ENCODE results near the gene RBMX2. TPM values are rescaled to one million over a fixed set of nuclear protein-coding genes. Genes with fewer than 3 reads are reported as not detected.

Gene RBMX2
- total and polyA plus RNA-seq, 8 donors = 6.2 to 28.2 (median 9.6) TPM

DNA sequence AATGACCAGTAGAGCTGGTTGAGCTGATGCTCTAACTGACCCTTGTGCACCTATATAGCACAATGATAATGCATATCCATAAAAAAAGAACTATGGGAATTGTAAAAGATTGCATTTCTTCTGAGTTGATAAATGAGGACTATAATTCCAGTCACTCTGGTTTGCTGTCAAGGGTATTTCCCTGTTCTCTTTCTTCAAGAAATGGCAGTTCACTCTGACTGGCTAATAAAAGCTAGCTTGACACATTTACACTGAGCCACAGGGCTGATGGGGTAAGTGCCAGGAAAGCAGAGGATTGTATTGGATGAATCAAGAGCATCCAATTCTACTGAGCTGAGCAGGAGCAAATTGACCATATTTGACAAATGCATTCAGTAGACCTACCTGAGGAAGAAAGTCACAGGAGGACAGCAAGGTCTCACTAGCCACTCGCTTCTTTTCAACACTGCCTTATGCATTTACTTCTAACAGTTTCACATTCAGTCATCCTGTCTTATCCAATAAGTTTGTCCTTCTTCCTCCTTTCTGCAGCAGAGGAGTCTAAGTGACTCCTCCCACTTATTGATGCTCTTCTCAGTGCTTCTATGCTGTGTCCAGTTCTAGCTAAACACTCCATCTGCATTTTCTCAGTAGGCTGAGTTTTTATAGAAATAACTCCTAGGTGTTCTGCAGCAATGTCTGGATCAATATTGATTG is 43.0 kb downstream of the RBMX2 start:
- intact Hi-C loops (cut with DNase I) = no loop called here

GRCh38 chrX:130446974-130447373 is 45.2 kb downstream of the RBMX2 start:
- H3K36me3 ChIP-seq = no peaks in the 10 kb centered on the region
- WGBS, 2 donors = 34 to 37% methylated on average over 4 of the region's 4 CpGs
- ATAC-seq (no peak), FAIRE-seq (no peak), DNase-seq (no peak)
- intact Hi-C loops (cut with DNase I) = no loop called here
- TF ChIP-seq, protein P1, sequence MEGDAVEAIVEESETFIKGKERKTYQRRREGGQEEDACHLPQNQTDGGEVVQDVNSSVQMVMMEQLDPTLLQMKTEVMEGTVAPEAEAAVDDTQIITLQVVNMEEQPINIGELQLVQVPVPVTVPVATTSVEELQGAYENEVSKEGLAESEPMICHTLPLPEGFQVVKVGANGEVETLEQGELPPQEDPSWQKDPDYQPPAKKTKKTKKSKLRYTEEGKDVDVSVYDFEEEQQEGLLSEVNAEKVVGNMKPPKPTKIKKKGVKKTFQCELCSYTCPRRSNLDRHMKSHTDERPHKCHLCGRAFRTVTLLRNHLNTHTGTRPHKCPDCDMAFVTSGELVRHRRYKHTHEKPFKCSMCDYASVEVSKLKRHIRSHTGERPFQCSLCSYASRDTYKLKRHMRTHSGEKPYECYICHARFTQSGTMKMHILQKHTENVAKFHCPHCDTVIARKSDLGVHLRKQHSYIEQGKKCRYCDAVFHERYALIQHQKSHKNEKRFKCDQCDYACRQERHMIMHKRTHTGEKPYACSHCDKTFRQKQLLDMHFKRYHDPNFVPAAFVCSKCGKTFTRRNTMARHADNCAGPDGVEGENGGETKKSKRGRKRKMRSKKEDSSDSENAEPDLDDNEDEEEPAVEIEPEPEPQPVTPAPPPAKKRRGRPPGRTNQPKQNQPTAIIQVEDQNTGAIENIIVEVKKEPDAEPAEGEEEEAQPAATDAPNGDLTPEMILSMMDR (IDR thresholded peaks at IDR 0.05) = no peak
- no peaks in the 10 kb centered on the region for H3K4me1 ChIP-seq
- no peak overlapping the region for H3K27ac ChIP-seq
- no peaks in the 10 kb centered on the region for H3K9me3 ChIP-seq
- H3K4me3 ChIP-seq = no peak overlapping the region
- no peaks in the 10 kb centered on the region for H3K27me3 ChIP-seq

More for the DNA sequence above, 43.0 kb downstream of the RBMX2 start:
- 82 to 89% methylated on average over 1 of the region's 1 CpG for WGBS, 2 donors
- ATAC-seq (no peak), FAIRE-seq (no peak), DNase-seq (no peak)
- TF ChIP-seq, protein P1 (IDR thresholded peaks at IDR 0.05) = no peak
- no peaks in the 10 kb centered on the region for H3K4me1 ChIP-seq
- no peaks in the 10 kb centered on the region for H3K27me3 ChIP-seq
- no peak overlapping the region for H3K27ac ChIP-seq
- H3K4me3 ChIP-seq = no peak overlapping the region
- no peaks in the 10 kb centered on the region for H3K36me3 ChIP-seq
- no peaks in the 10 kb centered on the region for H3K9me3 ChIP-seq

Other genes starting within 250 kb of the RBMX2 start
- 10 to 100 TPM; 12.1 to 19.7 (median 15.3) TPM for gene AIFM1, start 236.1 kb upstream of the RBMX2 start, total RNA-seq
- 10 to 100 TPM; 12.5 to 19.6 TPM for gene AIFM1, start 236.1 kb upstream of the RBMX2 start, polyA plus RNA-seq
- under 1 TPM in 1 of 6 donors, not detected in 5; 0.17 TPM for gene RAB33A, start 230.0 kb upstream of the RBMX2 start, total RNA-seq
- under 1 TPM; 0.23 to 0.38 TPM for gene RAB33A, start 230.0 kb upstream of the RBMX2 start, polyA plus RNA-seq
- gene ZNF280C, start 133.1 kb upstream of the RBMX2 start, total RNA-seq = 1 to 10 TPM; 1.1 to 2.5 (median 1.6) TPM
- gene ZNF280C, start 133.1 kb upstream of the RBMX2 start, polyA plus RNA-seq = 1 to 10 TPM in 1 of 2 donors, under 1 TPM in 1; 0.61 to 1.1 TPM
- gene SLC25A14, start 62.1 kb upstream of the RBMX2 start, total RNA-seq = 10 to 100 TPM in 1 of 6 donors, 1 to 10 TPM in 5; 4.5 to 11.3 (median 6.6) TPM
- gene SLC25A14, start 62.1 kb upstream of the RBMX2 start, polyA plus RNA-seq = 10 to 100 TPM; 15.1 to 37.1 TPM
- gene GPR119, start 16.3 kb upstream of the RBMX2 start, total RNA-seq = 1 to 10 TPM in 3 of 6 donors, under 1 TPM in 3; 0.19 to 3.3 (median 0.98) TPM
- 1 to 10 TPM in 1 of 2 donors, not detected in 1; 7.6 TPM for gene GPR119, start 16.3 kb upstream of the RBMX2 start, polyA plus RNA-seq

Data from pancreas (tissue), 10 donors.